AG09309 (cell line): ENCODE data around the gene ANKEF1.

Source experiments
- DNase-seq: peaks from one replicate; pipeline ENCODE4 v3.0.0-alpha.2; 2010; ENCODE audit warnings: low read depth
- H3K4me3 ChIP-seq: 2 replicates; pipeline ENCODE4 v1.5.1; 2011; ENCODE audit warnings: mild to moderate bottlenecking, low read depth, low read length, moderate library complexity; ENCODE audit not compliant: control insufficient read depth
- CTCF ChIP-seq: IDR thresholded peaks from 2 replicates; pipeline ENCODE4 v1.5.1; 2011; ENCODE audit warnings: mild to moderate bottlenecking, low read depth, low read length, inconsistent platforms; ENCODE audit not compliant: insufficient read depth, control insufficient read depth; ENCODE audit errors: missing control alignments

ANKEF1 gene

GRCh38 chr20:10006447-10007090, 28.2 kb upstream of the ANKEF1 start:
- no peak for DNase-seq
- no peak overlapping the region for H3K4me3 ChIP-seq
- no peak for TF ChIP-seq CTCF

- no peak overlapping the region for H3K4me3 ChIP-seq
- TF ChIP-seq CTCF = no peak
- DNase-seq = no peak
These were observed 27.6 kb upstream of the ANKEF1 start for GRCh38 chr20:10007158-10007557.

GRCh38 chr20:10007747-10008146, 27.0 kb upstream of the ANKEF1 start:
- no peak overlapping the region for H3K4me3 ChIP-seq
- no peak for TF ChIP-seq CTCF
- DNase-seq = no peak

GRCh38 chr20:10012464-10012863, 22.3 kb upstream of the ANKEF1 start:
- no peak overlapping the region for H3K4me3 ChIP-seq
- no peak for DNase-seq
- no peak for TF ChIP-seq CTCF

GRCh38 chr20:10014431-10014830, 20.4 kb upstream of the ANKEF1 start:
- H3K4me3 ChIP-seq = no peak overlapping the region
- TF ChIP-seq CTCF = no peak
- DNase-seq = no peak

- H3K4me3 ChIP-seq = no peak overlapping the region
- no peak for TF ChIP-seq CTCF
- no peak for DNase-seq
These were observed 13.8 kb upstream of the ANKEF1 start for GRCh38 chr20:10020937-10021336.

- DNase-seq = no peak
- H3K4me3 ChIP-seq = no peak overlapping the region
- TF ChIP-seq CTCF = no peak
These were observed 12.2 kb upstream of the ANKEF1 start for GRCh38 chr20:10022625-10023024.
